SK-N-MC (cell line): Measurements from ENCODE around the gene MCMBP.

Experiments
- EZH2 ChIP-seq: fragments of 200-600 bp; sonication (generic); IDR thresholded peaks from one replicate; pipeline ENCODE4 v1.6.1; 2017; ENCODE audit warnings: antibody characterized with exemption
- FOXP2 ChIP-seq: optimal IDR thresholded peaks from 2 replicates; pipeline ENCODE3; 2011; ENCODE audit warnings: mild to moderate bottlenecking, moderate library complexity; ENCODE audit not compliant: insufficient read depth; ENCODE audit errors: extremely low read length, control extremely low read depth
- POLR2AphosphoS5 ChIP-seq: IDR thresholded peaks from 2 replicates; pipeline ENCODE4 v1.6.1; 2012; ENCODE audit warnings: mild to moderate bottlenecking, low read depth, low read length, borderline replicate concordance

- no peak for TF ChIP-seq POLR2AphosphoS5
- no peak for TF ChIP-seq EZH2
- no peak for TF ChIP-seq FOXP2
Measured at GRCh38 chr10:119919271-119919670, 46.6 kb upstream of the MCMBP start.
